Measurements from ENCODE around the gene POLE.

Gene POLE

GRCh38 chr12:132717011-132717410, 29.9 kb upstream of the POLE start:
- Histone ChIP-seq H3K4me3 (ENCODE audit: insufficient read depth in 1 of 2, low read depth in 1 of 2, low read length in 2 of 2) (no peak overlapping the region), H2BK12ac (ENCODE audit: low read length in 2 of 2) (no peak overlapping the region), H3K4me1 (ENCODE audit: control insufficient read depth, insufficient read depth, low read depth, low read length) (peaks cover 5% of the 10 kb centered on the region), H2BK15ac (ENCODE audit: low read depth, poor library complexity, severe bottlenecking) (no peak overlapping the region), H2AFZ (ENCODE audit: low read depth, low read length) (no peak overlapping the region), H2BK5ac (ENCODE audit: low read depth, low read length, poor library complexity, severe bottlenecking) (no peak overlapping the region), H3K18ac (ENCODE audit: low read depth in 1 of 2, low read length in 2 of 2) (no peak overlapping the region), H3K9ac (ENCODE audit: low read length) (no peak overlapping the region), H3K9me3 (ENCODE audit: control insufficient read depth, low read length) (no peaks in the 10 kb centered on the region), H3K27me3 (ENCODE audit: control insufficient read depth in 1 of 2, insufficient read depth in 1 of 2, low read length in 2 of 2) (no peaks in the 10 kb centered on the region), H3K23ac (ENCODE audit: low read length in 2 of 2) (no peak overlapping the region), H3K27ac (ENCODE audit: low read length, poor library complexity, severe bottlenecking) (no peak overlapping the region), H2BK120ac (ENCODE audit: low read depth, low read length) (no peak overlapping the region), H3K4ac (ENCODE audit: low read depth in 1 of 2, low read length in 2 of 2) (no peak overlapping the region), H2AK5ac (ENCODE audit: low read length, severe bottlenecking) (no peak overlapping the region), H3K36me3 (ENCODE audit: control insufficient read depth in 1 of 2, insufficient read depth in 2 of 2, low read depth in 1 of 2, low read length in 2 of 2) (peaks cover 58 to 70% of the 10 kb centered on the region in 2 experiments), H3K4me2 (ENCODE audit: low read length, poor library complexity, severe bottlenecking) (no peak overlapping the region), H4K8ac (ENCODE audit: low read length) (no peak overlapping the region), H3K79me1 (replicated peaks; ENCODE audit: low read length, poor library complexity, severe bottlenecking) (peaks cover 29% of the 10 kb centered on the region), H4K91ac (ENCODE audit: low read length) (no peak overlapping the region), H3K14ac (ENCODE audit: low read length in 2 of 2) (no peak overlapping the region)
- DNase-seq = no peak
- WGBS = 88% methylated on average over 16 of the region's 17 CpGs

- Histone ChIP-seq H3K27me3 (ENCODE audit: control insufficient read depth in 1 of 2, insufficient read depth in 1 of 2, low read length in 2 of 2) (no peaks in the 10 kb centered on the region), H3K79me1 (replicated peaks; ENCODE audit: low read length, poor library complexity, severe bottlenecking) (peaks cover 27% of the 10 kb centered on the region), H2AK5ac (ENCODE audit: low read length, severe bottlenecking) (no peak overlapping the region), H3K27ac (ENCODE audit: low read length, poor library complexity, severe bottlenecking) (no peak overlapping the region), H3K9me3 (ENCODE audit: control insufficient read depth, low read length) (no peaks in the 10 kb centered on the region), H3K23ac (ENCODE audit: low read length in 2 of 2) (no peak overlapping the region), H2BK5ac (ENCODE audit: low read depth, low read length, poor library complexity, severe bottlenecking) (no peak overlapping the region), H4K91ac (ENCODE audit: low read length) (no peak overlapping the region), H3K9ac (ENCODE audit: low read length) (no peak overlapping the region), H3K4ac (ENCODE audit: low read depth in 1 of 2, low read length in 2 of 2) (no peak overlapping the region), H3K14ac (ENCODE audit: low read length in 2 of 2) (no peak overlapping the region), H2BK120ac (ENCODE audit: low read depth, low read length) (no peak overlapping the region), H2BK12ac (ENCODE audit: low read length in 2 of 2) (no peak overlapping the region), H3K4me3 (ENCODE audit: insufficient read depth in 1 of 2, low read depth in 1 of 2, low read length in 2 of 2) (no peak overlapping the region), H4K8ac (ENCODE audit: low read length) (no peak overlapping the region), H3K36me3 (ENCODE audit: control insufficient read depth in 1 of 2, insufficient read depth in 2 of 2, low read depth in 1 of 2, low read length in 2 of 2) (peaks cover 52 to 64% of the 10 kb centered on the region in 2 experiments), H3K4me2 (ENCODE audit: low read length, poor library complexity, severe bottlenecking) (no peak overlapping the region), H2BK15ac (ENCODE audit: low read depth, poor library complexity, severe bottlenecking) (no peak overlapping the region), H3K4me1 (ENCODE audit: control insufficient read depth, insufficient read depth, low read depth, low read length) (peaks cover 6% of the 10 kb centered on the region), H2AFZ (ENCODE audit: low read depth, low read length) (no peak overlapping the region), H3K18ac (ENCODE audit: low read depth in 1 of 2, low read length in 2 of 2) (no peak overlapping the region)
- 84% methylated on average over 10 of the region's 11 CpGs for WGBS
- no peak for DNase-seq
Measured at GRCh38 chr12:132716356-132716755, 29.2 kb upstream of the POLE start.

- H2BK15ac ChIP-seq (ENCODE audit: low read depth, poor library complexity, severe bottlenecking) = no peak overlapping the region
- no peak overlapping the region for H2BK12ac ChIP-seq (ENCODE audit: low read length in 2 of 2)
- H3K4me1 ChIP-seq (ENCODE audit: control insufficient read depth, insufficient read depth, low read depth, low read length) = peaks cover 6% of the 10 kb centered on the region
- no peak overlapping the region for H3K4me3 ChIP-seq (ENCODE audit: insufficient read depth in 1 of 2, low read depth in 1 of 2, low read length in 2 of 2)
- no peaks in the 10 kb centered on the region for H3K27me3 ChIP-seq (ENCODE audit: control insufficient read depth in 1 of 2, insufficient read depth in 1 of 2, low read length in 2 of 2)
- H4K8ac ChIP-seq (ENCODE audit: low read length) = peak overlapping the region; percentile 38
- no peak overlapping the region for H3K9ac ChIP-seq (ENCODE audit: low read length)
- no peak overlapping the region for H3K18ac ChIP-seq (ENCODE audit: low read depth in 1 of 2, low read length in 2 of 2)
- no peak overlapping the region for H3K23ac ChIP-seq (ENCODE audit: low read length in 2 of 2)
- H2AFZ ChIP-seq (ENCODE audit: low read depth, low read length) = no peak overlapping the region
- H2AK5ac ChIP-seq (ENCODE audit: low read length, severe bottlenecking) = no peak overlapping the region
- no peak for DNase-seq
- no peak overlapping the region for H4K91ac ChIP-seq (ENCODE audit: low read length)
- H2BK120ac ChIP-seq (ENCODE audit: low read depth, low read length) = no peak overlapping the region
- H3K36me3 ChIP-seq (ENCODE audit: control insufficient read depth in 1 of 2, insufficient read depth in 2 of 2, low read depth in 1 of 2, low read length in 2 of 2) = peaks cover 48 to 59% of the 10 kb centered on the region in 2 experiments
- H3K14ac ChIP-seq (ENCODE audit: low read length in 2 of 2) = no peak overlapping the region
- no peak overlapping the region for H2BK5ac ChIP-seq (ENCODE audit: low read depth, low read length, poor library complexity, severe bottlenecking)
- no peaks in the 10 kb centered on the region for H3K9me3 ChIP-seq (ENCODE audit: control insufficient read depth, low read length)
- H3K4ac ChIP-seq (ENCODE audit: low read depth in 1 of 2, low read length in 2 of 2) = no peak overlapping the region
- peaks cover 26% of the 10 kb centered on the region for H3K79me1 ChIP-seq (replicated peaks; ENCODE audit: low read length, poor library complexity, severe bottlenecking)
- WGBS = 91% methylated on average over 9 of the region's 9 CpGs
- H3K27ac ChIP-seq (ENCODE audit: low read length, poor library complexity, severe bottlenecking) = no peak overlapping the region
- no peak overlapping the region for H3K4me2 ChIP-seq (ENCODE audit: low read length, poor library complexity, severe bottlenecking)
Measured at GRCh38 chr12:132715874-132716273, 28.7 kb upstream of the POLE start.

GRCh38 chr12:132713123-132713522, 26.0 kb upstream of the POLE start:
- no peak overlapping the region for H3K14ac ChIP-seq (ENCODE audit: low read length in 2 of 2)
- no peaks in the 10 kb centered on the region for H3K27me3 ChIP-seq (ENCODE audit: control insufficient read depth in 1 of 2, insufficient read depth in 1 of 2, low read length in 2 of 2)
- H3K4me2 ChIP-seq (ENCODE audit: low read length, poor library complexity, severe bottlenecking) = no peak overlapping the region
- H2BK5ac ChIP-seq (ENCODE audit: low read depth, low read length, poor library complexity, severe bottlenecking) = no peak overlapping the region
- no peak overlapping the region for H2BK15ac ChIP-seq (ENCODE audit: low read depth, poor library complexity, severe bottlenecking)
- no peaks in the 10 kb centered on the region for H3K9me3 ChIP-seq (ENCODE audit: control insufficient read depth, low read length)
- no peak overlapping the region for H3K4ac ChIP-seq (ENCODE audit: low read depth in 1 of 2, low read length in 2 of 2)
- WGBS = 90% methylated on average over 2 of the region's 2 CpGs
- peaks cover 24% of the 10 kb centered on the region for H3K79me1 ChIP-seq (replicated peaks; ENCODE audit: low read length, poor library complexity, severe bottlenecking)
- DNase-seq = no peak
- no peak overlapping the region for H3K18ac ChIP-seq (ENCODE audit: low read depth in 1 of 2, low read length in 2 of 2)
- no peak overlapping the region for H4K8ac ChIP-seq (ENCODE audit: low read length)
- no peak overlapping the region for H3K23ac ChIP-seq (ENCODE audit: low read length in 2 of 2)
- H2AK5ac ChIP-seq (ENCODE audit: low read length, severe bottlenecking) = no peak overlapping the region
- H3K4me1 ChIP-seq (ENCODE audit: control insufficient read depth, insufficient read depth, low read depth, low read length) = peaks cover 9% of the 10 kb centered on the region
- H2AFZ ChIP-seq (ENCODE audit: low read depth, low read length) = no peak overlapping the region
- peak overlapping the region in 1 of 2 experiments; percentile 25 for H2BK12ac ChIP-seq (ENCODE audit: low read length in 2 of 2)
- H3K4me3 ChIP-seq (ENCODE audit: insufficient read depth in 1 of 2, low read depth in 1 of 2, low read length in 2 of 2) = no peak overlapping the region
- H4K91ac ChIP-seq (ENCODE audit: low read length) = no peak overlapping the region
- H3K27ac ChIP-seq (ENCODE audit: low read length, poor library complexity, severe bottlenecking) = no peak overlapping the region
- peaks cover 26 to 33% of the 10 kb centered on the region in 2 experiments for H3K36me3 ChIP-seq (ENCODE audit: control insufficient read depth in 1 of 2, insufficient read depth in 2 of 2, low read depth in 1 of 2, low read length in 2 of 2)
- H2BK120ac ChIP-seq (ENCODE audit: low read depth, low read length) = no peak overlapping the region
- H3K9ac ChIP-seq (ENCODE audit: low read length) = no peak overlapping the region
